MCF 10A (cell line): Measurements from ENCODE around the gene STYK1. TPM values are rescaled to one million over a fixed set of nuclear protein-coding genes. Genes with fewer than 3 reads are reported as not detected.
"Not testable (repeated sequence)": the region's sequence is repeated elsewhere in the genome, so short reads cannot be mapped to it uniquely, and the experiment has no call there.

Experiments used
- BruUV-seq: library from RNA; stranded (reverse); fragments of 400-500 nt; replicated peaks from 2 replicates; lab custom pipeline; 2021; lab: Mats Ljungman, UMichigan
- CTCF ChIA-PET: fragments of 300-600 bp; sonication (Branson Sonifier 250); formaldehyde crosslinking; extraction: SDS; loops from one replicate; lab custom pipeline; 2021; ENCODE audit warnings: antibody characterized with exemption, inconsistent platforms; lab: Yijun Ruan, JAX
- POLR2A ChIA-PET: fragments of 300-600, 350-650 bp; sonication (Branson Sonifier 250); formaldehyde crosslinking; extraction: SDS; loops from one replicate; lab custom pipeline; 2020; ENCODE audit warnings: antibody characterized with exemption, inconsistent platforms; lab: Yijun Ruan, JAX
- DNase-seq: peaks from one replicate; pipeline ENCODE4 v3.0.0-alpha.2; 2018; ENCODE audit not compliant: unreplicated experiment
- H3K27ac Mint-ChIP-seq: one replicate; pipeline ENCODE4 v1.8.0; 2022; ENCODE audit warnings: mild to moderate bottlenecking, low read depth, mixed read lengths; ENCODE audit not compliant: unreplicated experiment
- H3K27me3 Mint-ChIP-seq: one replicate; pipeline ENCODE4 v1.8.0; 2022; ENCODE audit warnings: mixed read lengths; ENCODE audit not compliant: insufficient read depth, unreplicated experiment
- H3K36me3 Mint-ChIP-seq: one replicate; pipeline ENCODE4 v1.8.0; 2022; ENCODE audit warnings: mild to moderate bottlenecking, moderate library complexity, mixed read lengths; ENCODE audit not compliant: insufficient read depth, unreplicated experiment
- H3K4me1 Mint-ChIP-seq: one replicate; pipeline ENCODE4 v1.8.0; 2022; ENCODE audit warnings: mixed read lengths; ENCODE audit not compliant: insufficient read depth, unreplicated experiment
- H3K4me3 Mint-ChIP-seq: one replicate; pipeline ENCODE4 v1.8.0; 2022; ENCODE audit warnings: mild to moderate bottlenecking, moderate library complexity, mixed read lengths; ENCODE audit not compliant: unreplicated experiment
- H3K9me3 Mint-ChIP-seq: one replicate; pipeline ENCODE4 v1.8.0; 2022; ENCODE audit warnings: mixed read lengths; ENCODE audit not compliant: unreplicated experiment
- CTCF ChIP-seq: fragments of 200-600 bp; IDR thresholded peaks from one replicate; pipeline ENCODE4 v1.8.0; 2022; ENCODE audit warnings: antibody characterized with exemption, mild to moderate bottlenecking; ENCODE audit not compliant: unreplicated experiment
- intact Hi-C: fragments of 100-400 bp; cut with micrococcal nuclease; formaldehyde crosslinking; loops from 2 replicates; pipeline ENCODE4 v1.14.1; 2022
- total RNA-seq: library from RNA; stranded (reverse); gene quantifications from 2 replicates; pipeline ENCODE4 v1.2.3, GENCODE V29; 2022

The STYK1 gene
- total RNA-seq, 1 experiment from 2014 or later: 0.14 TPM

- BruUV-seq: no TSS peak
- intact Hi-C loops: no loop called here
- DNase-seq: no peak
- CTCF ChIA-PET: no interaction called here
- H3K9me3 Mint-ChIP-seq: no peaks in the 10 kb centered on the region
- H3K4me1 Mint-ChIP-seq: no peaks in the 10 kb centered on the region
- no peak overlapping the region for H3K4me3 Mint-ChIP-seq
- POLR2A ChIA-PET: no interaction called here
- TF ChIP-seq CTCF: no peak
- H3K27me3 Mint-ChIP-seq: no peaks in the 10 kb centered on the region
- H3K27ac Mint-ChIP-seq: no peak overlapping the region
- peaks cover 37% of the 10 kb centered on the region for H3K36me3 Mint-ChIP-seq
Observed at GRCh38 chr12:10595881-10596280, 78.0 kb downstream of the STYK1 start.

DNA sequence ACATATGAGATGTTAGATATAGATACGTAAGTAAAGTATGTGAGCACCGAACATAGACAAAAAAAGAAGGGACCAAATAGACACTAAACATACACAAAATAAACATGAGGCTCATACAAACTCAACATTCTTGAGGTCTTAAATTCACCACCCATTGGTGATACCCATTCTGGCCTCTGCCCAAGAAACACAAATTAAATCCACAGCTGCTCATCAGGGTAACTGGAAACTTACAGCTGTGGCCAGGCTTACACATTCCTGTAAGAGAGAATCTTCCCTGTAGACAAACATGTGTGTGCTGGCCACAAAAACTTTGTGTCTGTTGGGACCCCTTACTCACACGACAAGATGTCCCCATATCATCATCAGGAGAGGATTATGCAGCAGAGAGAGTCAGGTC is 82.9 kb downstream of the STYK1 start:
- Mint-ChIP-seq H3K9me3 (no peaks in the 10 kb centered on the region), H3K27ac (no peak overlapping the region), H3K27me3 (no peaks in the 10 kb centered on the region), H3K36me3 (peaks cover 30% of the 10 kb centered on the region), H3K4me3 (no peak overlapping the region), H3K4me1 (no peaks in the 10 kb centered on the region)
- no peak for DNase-seq
- CTCF ChIA-PET: interaction anchor here (1.0 kb wide), 1 partner anchor 356 kb away, joined by 3 read pairs; no protein-coding TSS in a partner anchor
- TF ChIP-seq CTCF: no peak
- POLR2A ChIA-PET: no interaction called here
- intact Hi-C loops: no loop called here
- BruUV-seq: no TSS peak

DNA sequence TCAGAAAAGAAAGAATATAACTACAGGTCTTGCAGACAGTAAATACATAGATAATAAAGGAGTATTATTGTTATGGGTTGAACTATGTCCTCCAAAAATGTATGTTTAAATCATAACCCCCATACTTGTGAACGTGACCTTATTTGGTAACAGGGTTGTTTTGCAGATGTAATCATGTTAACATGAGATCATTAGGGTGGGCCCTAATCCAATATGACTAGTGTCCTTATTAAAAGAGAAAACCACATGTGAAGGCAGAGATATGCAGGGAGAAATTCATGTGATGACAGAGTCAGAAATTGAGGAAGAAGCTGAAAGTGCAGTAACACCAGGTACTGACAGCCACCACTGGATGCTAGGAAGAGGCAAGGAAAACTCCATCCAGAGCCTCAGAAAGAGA is 89.4 kb downstream of the STYK1 start:
- Mint-ChIP-seq H3K4me1 (peaks cover 6% of the 10 kb centered on the region), H3K27ac (no peak overlapping the region), H3K27me3 (no peaks in the 10 kb centered on the region), H3K36me3 (peaks cover 26% of the 10 kb centered on the region), H3K4me3 (no peak overlapping the region), H3K9me3 (no peaks in the 10 kb centered on the region)
- TF ChIP-seq CTCF: no peak
- ChIA-PET CTCF (interaction anchor here (0.6 to 0.7 kb wide), 2 partner anchors 28 to 35 kb away, joined by 3 read pairs; no protein-coding TSS in a partner anchor), POLR2A (interaction anchor here (0.7 kb wide), 1 partner anchor 107 kb away, joined by 3 read pairs; no protein-coding TSS in a partner anchor)
- DNase-seq: no peak
- BruUV-seq: no TSS peak
- intact Hi-C loops: no loop called here

DNA sequence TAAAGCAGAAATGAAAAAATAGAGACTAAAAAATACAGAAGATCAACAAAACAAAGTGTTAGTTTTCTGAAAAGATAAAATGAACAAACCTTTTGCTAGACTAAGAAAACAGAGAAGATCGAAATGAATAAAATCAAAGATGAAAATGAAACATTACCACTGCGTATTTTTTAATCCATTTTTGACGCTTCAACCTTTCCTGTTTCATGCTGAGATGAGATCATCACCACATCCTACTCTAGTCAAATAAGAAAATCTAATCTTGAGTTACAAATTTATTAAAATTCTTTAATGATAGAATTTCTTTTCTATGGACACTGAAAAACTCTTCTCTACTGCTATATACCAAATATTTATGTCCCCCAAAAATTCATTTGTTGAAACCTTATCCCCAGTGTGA is 91.1 kb downstream of the STYK1 start:
- ChIA-PET POLR2A (interaction anchor here (0.6 kb wide), 1 partner anchor 167 kb away, joined by 3 read pairs; no protein-coding TSS in a partner anchor), CTCF (interaction anchor here (0.7 kb wide), 1 partner anchor 33 kb away, joined by 3 read pairs; no protein-coding TSS in a partner anchor)
- H3K36me3 Mint-ChIP-seq: peaks cover 17% of the 10 kb centered on the region
- DNase-seq: no peak
- H3K9me3 Mint-ChIP-seq: no peaks in the 10 kb centered on the region
- no peaks in the 10 kb centered on the region for H3K27me3 Mint-ChIP-seq
- no peak overlapping the region for H3K4me3 Mint-ChIP-seq
- no TSS peak for BruUV-seq
- no peak for TF ChIP-seq CTCF
- intact Hi-C loops: no loop called here
- H3K4me1 Mint-ChIP-seq: peaks cover 6% of the 10 kb centered on the region
- H3K27ac Mint-ChIP-seq: no peak overlapping the region

GRCh38 chr12:10582133-10582532 is 91.7 kb downstream of the STYK1 start:
- H3K27me3 Mint-ChIP-seq, H3K27ac Mint-ChIP-seq, H3K9me3 Mint-ChIP-seq, DNase-seq, H3K4me3 Mint-ChIP-seq, intact Hi-C loops, H3K4me1 Mint-ChIP-seq, BruUV-seq: not testable (repeated sequence)
- peaks cover 17% of the 10 kb centered on the region for H3K36me3 Mint-ChIP-seq
- CTCF ChIA-PET: interaction anchor here (0.7 kb wide), 1 partner anchor 32 kb away, joined by 3 read pairs; no protein-coding TSS in a partner anchor
- POLR2A ChIA-PET: interaction anchor here (0.6 kb wide), 1 partner anchor 168 kb away, joined by 3 read pairs; no protein-coding TSS in a partner anchor
